K562 (cell line): Measurements from ENCODE around the gene AHNAK. TPM values are rescaled to one million over a fixed set of nuclear protein-coding genes. Genes with fewer than 3 reads are reported as not detected.
A peak's percentile ranks its signal among the peaks of the same experiment; 100 is the strongest.

Source experiments
- ATF7 ChIP-seq: fragments of 450-650 bp; IDR thresholded peaks from 2 replicates; pipeline ENCODE4 v1.7.1; 2014; ENCODE audit warnings: mild to moderate bottlenecking, moderate library complexity
- CSDE1 ChIP-seq, 2 experiments: fragments of 450-650 bp; IDR thresholded peaks; 2 replicates each; pipeline ENCODE4 v1.6.1; 2016; ENCODE audit warnings: mild to moderate bottlenecking in 1 of 2
- DIDO1 ChIP-seq: fragments of 450-650 bp; IDR thresholded peaks from 2 replicates; pipeline ENCODE4 v1.6.1; 2016; ENCODE audit warnings: low read depth, missing biosample characterization, missing genetic modification characterization
- HLTF ChIP-seq: fragments of 450-650 bp; IDR thresholded peaks from 2 replicates; pipeline ENCODE4 v1.6.1; 2016
- NEUROD1 ChIP-seq: fragments of 150-350 bp; IDR thresholded peaks from 2 replicates; pipeline ENCODE4 v1.6.1; 2014; ENCODE audit warnings: borderline replicate concordance, low read length, low read depth; ENCODE audit not compliant: partially characterized antibody
- POLR2A ChIP-seq: fragments of 450-650 bp; conservative IDR thresholded peaks from 2 replicates; pipeline ENCODE4 v1.6.1; 2016
- RBBP5 ChIP-seq: fragments of 200-600 bp; sonication (generic); IDR thresholded peaks from 2 replicates; pipeline ENCODE4 v1.6.1; 2012; ENCODE audit warnings: borderline replicate concordance, mild to moderate bottlenecking, low read length, control low read depth, inconsistent platforms; ENCODE audit not compliant: insufficient read depth, poor library complexity, severe bottlenecking
- SIN3A ChIP-seq, 2 experiments: fragments of 150-350 bp in 1 of 2; IDR thresholded peaks; 2 replicates each; pipeline ENCODE4 v1.6.1; 2011 to 2016; ENCODE audit warnings: borderline replicate concordance in 2 of 2, low read depth in 2 of 2, low read length in 2 of 2, mild to moderate bottlenecking in 2 of 2, moderate library complexity in 2 of 2; ENCODE audit not compliant: control insufficient read depth in 1 of 2
- ZFX ChIP-seq: sonication (generic); formaldehyde crosslinking; IDR thresholded peaks from 2 replicates; pipeline ENCODE4 v1.8.0; 2022; ENCODE audit warnings: mild to moderate bottlenecking, missing genetic modification reagents, moderate library complexity
- ZNF12 ChIP-seq: sonication (generic); formaldehyde crosslinking; IDR thresholded peaks from 2 replicates; pipeline ENCODE4 v1.4.0; 2020; ENCODE audit warnings: mild to moderate bottlenecking, missing genetic modification reagents
- polyA plus RNA-seq, 8 experiments: library from polyadenylated mRNA; depleted of rRNA in 4 of 8; stranded (reverse) in 5 of 8; unstranded in 3 of 8; fragments of >200 nt; fragmentation: Nextera tagmentation in 2 of 8; fragmentation: Illumina TruSeq in 1 of 8; extraction: Ambion mirVana in 2 of 8; extraction: Trizol in 1 of 8; gene quantifications; 2 replicates each; pipeline versions ENCODE4 v1.2.1 to v1.2.3, GENCODE V29; 2011 to 2014; ENCODE audit warnings: inconsistent platforms in 1 of 8, missing spikeins in 1 of 8
- total RNA-seq, 7 experiments: library from RNA; depleted of rRNA in 6 of 7; stranded (reverse); fragments of >200 nt in 6 of 7; fragmentation: Illumina TruSeq in 2 of 7; extraction: Trizol in 2 of 7; gene quantifications; 2 replicates each; pipeline versions ENCODE4 v1.2.1 to v1.2.3, GENCODE V29; 2011 to 2021; ENCODE audit warnings: low replicate concordance in 1 of 7
- TF ChIP-seq, protein P1 (sequence below): fragments of 250-450 bp; sonication (Bioruptor Pico); IDR thresholded peaks from 2 replicates; pipeline ENCODE4 v1.8.0; 2021; ENCODE audit warnings: borderline replicate concordance, mild to moderate bottlenecking, moderate library complexity; ENCODE audit not compliant: poor library complexity, severe bottlenecking
- TF ChIP-seq, protein P2 (sequence below): fragments of 250-450 bp; sonication (Bioruptor Pico); IDR thresholded peaks from 2 replicates; pipeline ENCODE4 v1.5.0; 2021
- TF ChIP-seq, protein P3 (sequence below): fragments of 450-650 bp; IDR thresholded peaks from 2 replicates; pipeline ENCODE4 v1.6.1; 2016; ENCODE audit warnings: borderline replicate concordance
- TF ChIP-seq, protein P4 (sequence below), 2 experiments: fragments of 450-650 bp; IDR thresholded peaks; 2 replicates each; pipeline ENCODE4 v1.6.1; 2016; ENCODE audit warnings: mild to moderate bottlenecking in 2 of 2, borderline replicate concordance in 1 of 2, low read depth in 1 of 2, moderate library complexity in 1 of 2

Gene AHNAK
- total and polyA plus RNA-seq, 9 of the 15 experiments (the other 6 are each of a cell fraction or from before 2014, with no cell fraction given) = 1.5 to 89.7 (median 45.0) TPM

DNA sequence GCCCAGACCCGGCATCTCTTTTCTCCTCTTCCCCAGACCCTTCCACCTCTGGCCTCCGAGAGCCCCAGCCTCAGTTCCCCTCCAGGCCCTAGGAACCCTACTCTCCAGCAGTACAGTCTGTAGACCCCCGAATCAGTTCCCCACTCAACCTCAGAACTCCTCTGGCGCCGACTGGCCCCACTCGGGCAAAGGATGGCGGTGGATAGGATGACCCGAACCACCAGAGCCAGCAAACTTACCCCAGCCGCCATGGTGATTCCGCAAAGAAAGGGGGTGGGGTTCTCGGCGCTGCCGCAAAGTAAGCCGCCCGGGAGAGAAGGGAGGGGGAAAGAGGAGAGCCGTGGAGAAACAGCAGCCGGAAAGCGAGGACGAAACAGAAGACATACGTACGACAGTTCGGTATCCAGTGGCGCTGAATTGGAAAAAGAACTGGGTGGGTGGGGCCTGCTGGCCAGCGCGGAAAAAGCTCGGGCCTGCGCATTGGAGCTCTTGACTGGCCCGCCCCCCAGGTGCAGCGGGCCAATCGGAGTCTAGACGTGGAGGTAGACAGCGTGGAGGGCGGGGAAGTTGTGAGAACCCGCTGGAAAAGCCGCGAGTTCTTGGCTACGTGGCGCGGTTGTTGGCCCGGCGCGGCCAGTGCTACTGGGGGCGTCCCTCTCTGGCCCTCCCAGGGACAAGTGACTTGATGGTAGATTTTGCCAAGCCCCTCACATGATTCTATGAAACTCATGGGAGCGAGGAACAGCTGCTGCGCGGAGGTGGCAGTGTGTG, 27.2 kb upstream of the AHNAK start, which contains the start of gene EEF1G (continued):
- TF ChIP-seq, protein P1, sequence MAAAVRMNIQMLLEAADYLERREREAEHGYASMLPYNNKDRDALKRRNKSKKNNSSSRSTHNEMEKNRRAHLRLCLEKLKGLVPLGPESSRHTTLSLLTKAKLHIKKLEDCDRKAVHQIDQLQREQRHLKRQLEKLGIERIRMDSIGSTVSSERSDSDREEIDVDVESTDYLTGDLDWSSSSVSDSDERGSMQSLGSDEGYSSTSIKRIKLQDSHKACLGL (CRISPR knock-in tag) = peak; percentile 22
- TF ChIP-seq, protein P2, sequence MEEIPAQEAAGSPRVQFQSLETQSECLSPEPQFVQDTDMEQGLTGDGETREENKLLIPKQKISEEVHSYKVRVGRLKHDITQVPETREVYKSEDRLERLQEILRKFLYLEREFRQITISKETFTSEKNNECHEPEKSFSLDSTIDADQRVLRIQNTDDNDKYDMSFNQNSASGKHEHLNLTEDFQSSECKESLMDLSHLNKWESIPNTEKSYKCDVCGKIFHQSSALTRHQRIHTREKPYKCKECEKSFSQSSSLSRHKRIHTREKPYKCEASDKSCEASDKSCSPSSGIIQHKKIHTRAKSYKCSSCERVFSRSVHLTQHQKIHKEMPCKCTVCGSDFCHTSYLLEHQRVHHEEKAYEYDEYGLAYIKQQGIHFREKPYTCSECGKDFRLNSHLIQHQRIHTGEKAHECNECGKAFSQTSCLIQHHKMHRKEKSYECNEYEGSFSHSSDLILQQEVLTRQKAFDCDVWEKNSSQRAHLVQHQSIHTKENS (CRISPR knock-in tag) = 0 out of 2 replicates have a peak, but pooled peaks have one; percentile 18
- TF ChIP-seq NEUROD1 (peak; percentile 16), CSDE1 (IDR thresholded peaks at IDR 0.05) (peak in 1 of 2 experiments; percentile 62; a peak in 1 of 4 replicates), SIN3A (IDR thresholded peaks at IDR 0.05; ENCODE audit: borderline replicate concordance in 2 of 2, control insufficient read depth in 1 of 2, low read depth in 2 of 2, low read length in 2 of 2) (peak; percentile 58 to 66; a peak in 2 of 4 replicates), HLTF (0 out of 2 replicates have a peak, but pooled peaks have one; percentile 50), RBBP5 (peak; percentile 89), ZNF12 (CRISPR knock-in tag) (no peak), ATF7 (peak; percentile 76; the same call in 1 of the 2 replicates), POLR2A (peak; percentile 97), DIDO1 (peak; percentile 68), ZFX (peak; percentile 78)
- TF ChIP-seq, protein P3, sequence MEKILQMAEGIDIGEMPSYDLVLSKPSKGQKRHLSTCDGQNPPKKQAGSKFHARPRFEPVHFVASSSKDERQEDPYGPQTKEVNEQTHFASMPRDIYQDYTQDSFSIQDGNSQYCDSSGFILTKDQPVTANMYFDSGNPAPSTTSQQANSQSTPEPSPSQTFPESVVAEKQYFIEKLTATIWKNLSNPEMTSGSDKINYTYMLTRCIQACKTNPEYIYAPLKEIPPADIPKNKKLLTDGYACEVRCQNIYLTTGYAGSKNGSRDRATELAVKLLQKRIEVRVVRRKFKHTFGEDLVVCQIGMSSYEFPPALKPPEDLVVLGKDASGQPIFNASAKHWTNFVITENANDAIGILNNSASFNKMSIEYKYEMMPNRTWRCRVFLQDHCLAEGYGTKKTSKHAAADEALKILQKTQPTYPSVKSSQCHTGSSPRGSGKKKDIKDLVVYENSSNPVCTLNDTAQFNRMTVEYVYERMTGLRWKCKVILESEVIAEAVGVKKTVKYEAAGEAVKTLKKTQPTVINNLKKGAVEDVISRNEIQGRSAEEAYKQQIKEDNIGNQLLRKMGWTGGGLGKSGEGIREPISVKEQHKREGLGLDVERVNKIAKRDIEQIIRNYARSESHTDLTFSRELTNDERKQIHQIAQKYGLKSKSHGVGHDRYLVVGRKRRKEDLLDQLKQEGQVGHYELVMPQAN = peak; percentile 65
- TF ChIP-seq, protein P4, sequence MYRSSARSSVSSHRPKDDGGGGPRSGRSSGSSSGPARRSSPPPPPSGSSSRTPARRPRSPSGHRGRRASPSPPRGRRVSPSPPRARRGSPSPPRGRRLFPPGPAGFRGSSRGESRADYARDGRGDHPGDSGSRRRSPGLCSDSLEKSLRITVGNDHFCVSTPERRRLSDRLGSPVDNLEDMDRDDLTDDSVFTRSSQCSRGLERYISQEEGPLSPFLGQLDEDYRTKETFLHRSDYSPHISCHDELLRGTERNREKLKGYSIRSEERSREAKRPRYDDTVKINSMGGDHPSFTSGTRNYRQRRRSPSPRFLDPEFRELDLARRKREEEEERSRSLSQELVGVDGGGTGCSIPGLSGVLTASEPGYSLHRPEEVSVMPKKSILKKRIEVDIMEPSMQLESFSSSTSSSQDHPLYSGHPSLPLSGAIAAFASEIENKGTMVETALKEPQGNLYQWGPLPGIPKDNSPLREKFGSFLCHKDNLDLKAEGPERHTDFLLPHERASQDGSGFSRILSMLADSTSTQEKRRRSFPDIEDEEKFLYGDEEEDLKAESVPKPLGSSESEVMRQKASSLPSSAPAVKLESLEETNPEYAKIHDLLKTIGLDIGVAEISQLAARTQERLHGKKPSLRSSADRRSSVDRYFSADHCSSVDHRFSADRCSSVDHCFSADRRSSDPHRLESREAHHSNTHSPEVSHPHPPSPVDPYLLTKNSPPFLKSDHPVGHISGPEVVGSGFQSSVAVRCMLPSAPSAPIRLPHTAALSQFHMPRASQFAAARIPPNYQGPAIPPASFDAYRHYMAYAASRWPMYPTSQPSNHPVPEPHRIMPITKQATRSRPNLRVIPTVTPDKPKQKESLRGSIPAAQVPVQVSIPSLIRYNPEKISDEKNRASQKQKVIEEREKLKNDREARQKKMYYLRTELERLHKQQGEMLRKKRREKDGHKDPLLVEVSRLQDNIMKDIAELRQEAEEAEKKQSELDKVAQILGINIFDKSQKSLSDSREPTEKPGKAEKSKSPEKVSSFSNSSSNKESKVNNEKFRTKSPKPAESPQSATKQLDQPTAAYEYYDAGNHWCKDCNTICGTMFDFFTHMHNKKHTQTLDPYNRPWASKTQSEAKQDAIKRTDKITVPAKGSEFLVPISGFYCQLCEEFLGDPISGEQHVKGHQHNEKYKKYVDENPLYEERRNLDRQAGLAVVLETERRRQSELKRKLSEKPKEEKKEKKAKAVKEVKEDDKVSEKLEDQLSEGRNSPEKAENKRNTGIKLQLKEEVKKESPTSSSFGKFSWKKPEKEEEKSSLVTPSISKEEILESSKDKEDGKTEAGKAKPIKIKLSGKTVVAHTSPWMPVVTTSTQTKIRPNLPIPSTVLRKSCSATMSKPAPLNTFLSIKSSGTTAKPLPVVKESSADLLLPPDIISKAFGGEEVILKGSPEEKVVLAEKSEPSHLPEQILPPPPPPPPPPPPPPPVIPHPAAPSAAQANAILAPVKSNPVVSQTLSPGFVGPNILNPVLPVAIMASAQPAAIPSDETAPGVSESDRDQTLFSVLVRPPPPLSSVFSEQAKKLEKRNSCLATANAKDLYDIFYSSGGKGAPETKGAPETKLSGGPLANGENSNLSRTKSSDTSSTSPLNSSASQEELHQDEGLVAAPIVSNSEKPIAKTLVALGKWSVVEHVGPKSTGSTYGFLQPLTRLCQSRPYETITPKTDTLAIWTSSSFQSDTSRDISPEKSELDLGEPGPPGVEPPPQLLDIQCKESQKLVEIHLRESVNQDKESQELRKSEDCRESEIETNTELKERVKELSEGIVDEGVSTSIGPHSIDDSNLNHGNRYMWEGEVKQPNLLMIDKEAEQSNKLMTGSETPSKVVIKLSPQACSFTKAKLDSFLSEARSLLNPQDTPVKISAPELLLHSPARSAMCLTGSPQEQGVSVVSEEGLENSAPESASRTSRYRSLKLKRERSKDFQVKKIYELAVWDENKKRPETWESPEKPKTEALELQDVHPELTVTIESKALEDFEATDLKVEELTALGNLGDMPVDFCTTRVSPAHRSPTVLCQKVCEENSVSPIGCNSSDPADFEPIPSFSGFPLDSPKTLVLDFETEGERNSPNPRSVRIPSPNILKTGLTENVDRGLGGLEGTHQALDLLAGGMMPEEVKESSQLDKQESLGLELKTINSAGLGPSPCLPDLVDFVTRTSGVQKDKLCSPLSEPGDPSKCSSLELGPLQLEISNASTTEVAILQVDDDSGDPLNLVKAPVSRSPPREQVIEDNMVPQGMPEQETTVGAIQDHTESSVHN (IDR thresholded peaks at IDR 0.05; ENCODE audit: borderline replicate concordance in 1 of 2, low read depth in 1 of 2) = peak in 1 of 2 experiments; percentile 83; a peak in 2 of 4 replicates
